H9 (cell line): ENCODE measurements around the gene CC2D1A. TPM values are rescaled to one million over a fixed set of nuclear protein-coding genes. Genes with fewer than 3 reads are reported as not detected.

ENCODE experiments used
- DNase-seq: peaks from one replicate; pipeline ENCODE4 v3.0.0-alpha.2; 2017
- H2AFZ ChIP-seq: one replicate; pipeline ENCODE4 v1.6.1; 2013; ENCODE audit warnings: mild to moderate bottlenecking, low read length, control low read depth, moderate library complexity
- H2AK5ac ChIP-seq: 2 replicates; pipeline ENCODE4 v1.6.1; 2013; ENCODE audit warnings: low read length, control low read depth, mixed read lengths; ENCODE audit not compliant: insufficient read length
- H2BK120ac ChIP-seq: one replicate; pipeline ENCODE4 v1.6.1; 2013; ENCODE audit warnings: low read depth, mild to moderate bottlenecking, low read length, control low read depth, inconsistent platforms; ENCODE audit not compliant: poor library complexity, severe bottlenecking
- H2BK12ac ChIP-seq: 2 replicates; pipeline ENCODE4 v1.6.1; 2013; ENCODE audit warnings: low read length, control low read depth, mixed read lengths, low read depth; ENCODE audit not compliant: insufficient read length
- H2BK15ac ChIP-seq: 2 replicates; pipeline ENCODE4 v1.6.1; 2013; ENCODE audit warnings: low read depth, low read length, control low read depth
- H2BK20ac ChIP-seq: one replicate; pipeline ENCODE4 v1.6.1; 2013; ENCODE audit warnings: low read depth, mild to moderate bottlenecking, low read length, control low read depth, inconsistent platforms; ENCODE audit not compliant: poor library complexity, severe bottlenecking
- H2BK5ac ChIP-seq: 2 replicates; pipeline ENCODE4 v1.6.1; 2013; ENCODE audit warnings: low read length, control low read depth, mixed read lengths; ENCODE audit not compliant: insufficient read length
- H3K14ac ChIP-seq: 2 replicates; pipeline ENCODE4 v1.6.1; 2013; ENCODE audit warnings: low read length, control low read depth; ENCODE audit not compliant: insufficient read depth
- H3K18ac ChIP-seq: 2 replicates; pipeline ENCODE4 v1.6.1; 2013; ENCODE audit warnings: low read depth, mild to moderate bottlenecking, mixed read lengths, low read length, control low read depth; ENCODE audit not compliant: insufficient read length
- H3K23ac ChIP-seq: 2 replicates; pipeline ENCODE4 v1.6.1; 2013; ENCODE audit warnings: low read length, control low read depth, mixed read lengths, low read depth; ENCODE audit not compliant: insufficient read length
- H3K23me2 ChIP-seq: 2 replicates; pipeline ENCODE4 v1.6.1; 2013; ENCODE audit warnings: low read depth, mild to moderate bottlenecking, mixed read lengths, low read length, control low read depth; ENCODE audit not compliant: insufficient read length, poor library complexity, severe bottlenecking
- H3K27ac ChIP-seq: 2 replicates; pipeline ENCODE4 v1.5.1; 2013; ENCODE audit warnings: low read length, control low read depth, mixed read lengths, low read depth; ENCODE audit not compliant: insufficient read length
- H3K27me3 ChIP-seq: 2 replicates; pipeline ENCODE4 v1.6.1; 2013; ENCODE audit warnings: low read length, control low read depth, inconsistent platforms; ENCODE audit not compliant: insufficient read depth
- H3K4ac ChIP-seq: 2 replicates; pipeline ENCODE4 v1.6.1; 2013; ENCODE audit warnings: low read depth, mild to moderate bottlenecking, control low read depth, inconsistent platforms, low read length, moderate library complexity
- H3K4me1 ChIP-seq: 2 replicates; pipeline ENCODE4 v1.6.1; 2013; ENCODE audit warnings: low read length, control low read depth, inconsistent platforms; ENCODE audit not compliant: insufficient read depth
- H3K4me2 ChIP-seq: 2 replicates; pipeline ENCODE4 v1.6.1; 2013; ENCODE audit warnings: low read length, control low read depth, mixed read lengths; ENCODE audit not compliant: insufficient read length, insufficient read depth
- H3K56ac ChIP-seq: 2 replicates; pipeline ENCODE4 v1.6.1; 2013; ENCODE audit warnings: low read depth, mild to moderate bottlenecking, mixed read lengths, low read length, control low read depth; ENCODE audit not compliant: insufficient read length
- H3K79me1 ChIP-seq: 2 replicates; pipeline ENCODE4 v1.6.1; 2013; ENCODE audit warnings: low read depth, mild to moderate bottlenecking, moderate library complexity, low read length, control low read depth, inconsistent platforms; ENCODE audit not compliant: insufficient read depth, poor library complexity, severe bottlenecking
- H3K79me2 ChIP-seq: 2 replicates; pipeline ENCODE4 v1.6.1; 2013; ENCODE audit warnings: low read length, control low read depth, inconsistent platforms; ENCODE audit not compliant: insufficient read depth
- H3K9ac ChIP-seq: 2 replicates; pipeline ENCODE4 v1.6.1; 2013; ENCODE audit warnings: low read length, control low read depth, mixed read lengths; ENCODE audit not compliant: insufficient read length; ENCODE audit errors: extremely low read depth
- H3K9me3 ChIP-seq: one replicate; pipeline ENCODE4 v1.6.1; 2013; ENCODE audit warnings: low read depth, low read length, inconsistent platforms; ENCODE audit not compliant: control insufficient read depth
- H3T11ph ChIP-seq: one replicate; pipeline ENCODE4 v1.6.1; 2013; ENCODE audit warnings: mild to moderate bottlenecking, low read length, control low read depth, inconsistent platforms
- H4K20me1 ChIP-seq: one replicate; pipeline ENCODE4 v1.6.1; 2013; ENCODE audit not compliant: control insufficient read depth, insufficient read length, insufficient read depth
- H4K5ac ChIP-seq: 2 replicates; pipeline ENCODE4 v1.6.1; 2013; ENCODE audit warnings: low read depth, mild to moderate bottlenecking, mixed read lengths, low read length, control low read depth; ENCODE audit not compliant: insufficient read length
- H4K8ac ChIP-seq: replicated peaks from 2 replicates; pipeline ENCODE4 v1.6.1; 2013; ENCODE audit warnings: low read length, control low read depth, mixed read lengths, low read depth; ENCODE audit not compliant: insufficient read length
- H4K91ac ChIP-seq: 2 replicates; pipeline ENCODE4 v1.6.1; 2013; ENCODE audit warnings: low read depth, mild to moderate bottlenecking, moderate library complexity, mixed read lengths, low read length, control low read depth; ENCODE audit not compliant: insufficient read length
- H3K27ac Mint-ChIP-seq, 3 experiments: 2 replicates in 2 of 3; 3 replicates in 1 of 3; pipeline ENCODE4 v1.8.0; 2020 to 2021; ENCODE audit warnings: mixed read lengths in 3 of 3, mild to moderate bottlenecking in 1 of 3, moderate library complexity in 1 of 3
- H3K27me3 Mint-ChIP-seq: 2 replicates; pipeline ENCODE4 v1.8.0; 2021; ENCODE audit warnings: low read depth, mild to moderate bottlenecking, moderate library complexity, mixed read lengths
- H3K36me3 Mint-ChIP-seq, 3 experiments: 2 replicates in 2 of 3; 3 replicates in 1 of 3; pipeline ENCODE4 v1.8.0; 2020 to 2021; ENCODE audit warnings: low read depth in 3 of 3, mixed read lengths in 3 of 3; ENCODE audit not compliant: insufficient read depth in 1 of 3
- H3K4me1 Mint-ChIP-seq, 2 experiments: 2 replicates each; pipeline ENCODE4 v1.8.0; 2020; ENCODE audit warnings: mixed read lengths in 2 of 2
- H3K4me3 Mint-ChIP-seq, 2 experiments: 2 replicates in 1 of 2; 3 replicates in 1 of 2; pipeline ENCODE4 v1.8.0; 2020 to 2021; ENCODE audit warnings: mild to moderate bottlenecking in 2 of 2, mixed read lengths in 2 of 2, moderate library complexity in 1 of 2
- H3K9me3 Mint-ChIP-seq, 2 experiments: 2 replicates in 1 of 2; 3 replicates in 1 of 2; pipeline ENCODE4 v1.8.0; 2020; ENCODE audit warnings: mild to moderate bottlenecking in 2 of 2, mixed read lengths in 2 of 2, moderate library complexity in 1 of 2
- CTCF ChIP-seq: fragments of 200-600 bp; sonication (generic); conservative IDR thresholded peaks from 3 replicates; pipeline ENCODE4 v1.8.0; 2021; ENCODE audit warnings: antibody characterized with exemption, mild to moderate bottlenecking
- WGBS: extraction: QIAGEN DNeasy Blood & Tissue Kit; methylation state at CpG from one replicate; pipeline ENCODE4 v1.1.7; 2013; ENCODE audit warnings: missing lambda C conversion rate, low lambda C conversion rate, mixed read lengths; ENCODE audit not compliant: insufficient read length; ENCODE audit errors: extremely low coverage; 5-methylcytosine and 5-hydroxymethylcytosine counted together
- total RNA-seq: library from RNA; stranded (reverse); gene quantifications from 2 replicates; pipeline ENCODE4 v1.2.1, GENCODE V29; 2021

CC2D1A gene
- total RNA-seq, 1 experiment from 2014 or later = 48.5 TPM

GRCh38 chr19:13868663-13869062 lies 37.3 kb upstream of the CC2D1A start:
- Histone ChIP-seq H2BK120ac (no peak overlapping the region), H3K4me1 (no peaks in the 10 kb centered on the region), H2AK5ac (no peak overlapping the region), H4K20me1 (no peaks in the 10 kb centered on the region), H3K27ac (no peak overlapping the region), H2BK20ac (no peak overlapping the region), H4K8ac (no peak overlapping the region), H3K9ac (no peak overlapping the region), H3K18ac (no peak overlapping the region), H2BK15ac (no peak overlapping the region), H3K27me3 (peaks cover 43% of the 10 kb centered on the region; the same call in 1 of the 2 replicates), H2BK5ac (no peak overlapping the region), H4K91ac (no peak overlapping the region), H3K9me3 (no peaks in the 10 kb centered on the region), H3K23ac (no peak overlapping the region), H3K4ac (no peak overlapping the region), H2AFZ (no peak overlapping the region), H3K79me1 (no peaks in the 10 kb centered on the region), H3T11ph (no peak overlapping the region), H4K5ac (no peak overlapping the region), H2BK12ac (no peak overlapping the region), H3K56ac (no peak overlapping the region), H3K4me2 (no peak overlapping the region), H3K23me2 (peaks cover 3% of the 10 kb centered on the region), H3K14ac (no peak overlapping the region), H3K79me2 (no peaks in the 10 kb centered on the region)
- H3K9me3 Mint-ChIP-seq = no peaks in the 10 kb centered on the region
- no CpG with 5 or more reads among the region's 4 CpGs for WGBS
- H3K36me3 Mint-ChIP-seq = no peaks in the 10 kb centered on the region; a peak in 2 of 7 replicates
- no peak for DNase-seq
- no peak for TF ChIP-seq CTCF
- H3K4me3 Mint-ChIP-seq = no peak overlapping the region; a peak in 1 of 5 replicates
- H3K4me1 Mint-ChIP-seq = peaks cover 13 to 15% of the 10 kb centered on the region in 2 experiments
- no peak overlapping the region; a peak in 1 of 7 replicates for H3K27ac Mint-ChIP-seq
- peaks cover 90% of the 10 kb centered on the region for H3K27me3 Mint-ChIP-seq
